OCI-LY3 (cell line): Measurements from ENCODE around the gene DHRSX.

Experiments used
- H2AFZ ChIP-seq: fragments of 200-600, 300-600 bp; shearing (Covaris generic); 2 replicates; pipeline ENCODE4 v1.6.0; 2014; ENCODE audit warnings: antibody characterized with exemption, low read depth, low read length
- H3K27ac ChIP-seq: fragments of 200-600, 300-600 bp; sonication (generic); 2 replicates; pipeline ENCODE4 v1.5.1; 2014; ENCODE audit warnings: mild to moderate bottlenecking, low read length, moderate library complexity, mixed read lengths
- H3K27me3 ChIP-seq: fragments of 200-600, 300-600 bp; sonication (generic); 2 replicates; pipeline ENCODE4 v1.6.1; 2014; ENCODE audit warnings: low read depth, low read length, mixed read lengths
- H3K36me3 ChIP-seq: fragments of 200-600, 300-600 bp; sonication (generic); replicated peaks from 2 replicates; pipeline ENCODE3; 2014; ENCODE audit warnings: low read depth, low read length, mixed read lengths
- H3K4me1 ChIP-seq: fragments of 300-600, 200-600 bp; sonication (generic); 2 replicates; pipeline ENCODE4 v1.6.1; 2014; ENCODE audit warnings: low read length, mixed read lengths
- H3K4me2 ChIP-seq: fragments of 200-600, 300-600 bp; sonication (generic); 2 replicates; pipeline ENCODE4 v1.6.1; 2014; ENCODE audit warnings: low read length, mixed read lengths
- H3K4me3 ChIP-seq: fragments of 300-600, 200-600 bp; sonication (generic); 2 replicates; pipeline ENCODE4 v1.5.1; 2014; ENCODE audit warnings: antibody characterized with exemption, mild to moderate bottlenecking, low read length, moderate library complexity
- H3K79me2 ChIP-seq: fragments of 300-600, 200-600 bp; shearing (Covaris generic); 2 replicates; pipeline ENCODE4 v1.6.1; 2014; ENCODE audit warnings: mild to moderate bottlenecking, low read length, mixed read lengths
- H3K9ac ChIP-seq: fragments of 300-600, 200-600 bp; shearing (Covaris generic); 2 replicates; pipeline ENCODE4 v1.6.0; 2014; ENCODE audit warnings: mild to moderate bottlenecking, low read length, moderate library complexity
- H3K9me3 ChIP-seq: fragments of 200-600, 300-600 bp; shearing (Covaris generic); 2 replicates; pipeline ENCODE4 v1.6.1; 2014; ENCODE audit warnings: low read length, mixed read lengths; ENCODE audit not compliant: insufficient read depth
- H4K20me1 ChIP-seq: fragments of 200-600, 300-600 bp; sonication (generic); 2 replicates; pipeline ENCODE4 v1.6.1; 2016; ENCODE audit warnings: low read length, mixed read lengths; ENCODE audit not compliant: insufficient read depth
- EZH2phosphoT487 ChIP-seq: fragments of 200-600 bp; shearing (Covaris generic); IDR thresholded peaks from 2 replicates; pipeline ENCODE4 v1.6.1; 2018; ENCODE audit warnings: antibody characterized with exemption, mixed run types, low read depth
- TF ChIP-seq, protein P1 (sequence below): fragments of 200-600, 300-600 bp; sonication (generic); IDR thresholded peaks from 2 replicates; pipeline ENCODE4 v1.5.1; 2014; ENCODE audit warnings: antibody characterized with exemption, low read length, low read depth

The DHRSX gene

DNA sequence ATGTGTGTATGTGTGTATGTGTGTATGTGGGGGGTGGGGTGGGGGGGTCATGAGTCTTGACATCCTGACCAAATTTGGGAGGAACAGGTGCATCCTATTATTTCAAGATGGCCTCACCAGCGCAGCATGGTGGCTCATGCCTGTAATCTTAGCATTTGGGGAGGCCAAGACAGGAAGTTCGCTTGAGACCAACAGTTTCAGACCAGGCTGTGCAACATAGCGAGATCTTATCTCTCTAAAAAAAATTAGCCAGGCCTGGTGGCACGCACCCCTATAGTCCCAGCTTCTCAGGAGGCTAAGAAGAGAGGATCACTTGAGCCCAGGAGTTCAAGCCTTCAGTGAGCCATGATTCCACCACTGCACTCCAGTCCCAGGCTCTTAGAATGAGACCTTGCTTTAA lies 47.0 kb upstream of the DHRSX start:
- Histone ChIP-seq H3K9me3 (peaks cover 14% of the 10 kb centered on the region; the same call in 1 of the 2 replicates), H3K4me3 (no peak overlapping the region), H3K27me3 (no peaks in the 10 kb centered on the region), H4K20me1 (no peaks in the 10 kb centered on the region), H3K79me2 (no peaks in the 10 kb centered on the region), H2AFZ (no peak overlapping the region), H3K27ac (no peak overlapping the region), H3K4me1 (no peaks in the 10 kb centered on the region), H3K36me3 (no peaks in the 10 kb centered on the region), H3K4me2 (no peak overlapping the region), H3K9ac (no peak overlapping the region)
- TF ChIP-seq EZH2phosphoT487: no peak

DNA sequence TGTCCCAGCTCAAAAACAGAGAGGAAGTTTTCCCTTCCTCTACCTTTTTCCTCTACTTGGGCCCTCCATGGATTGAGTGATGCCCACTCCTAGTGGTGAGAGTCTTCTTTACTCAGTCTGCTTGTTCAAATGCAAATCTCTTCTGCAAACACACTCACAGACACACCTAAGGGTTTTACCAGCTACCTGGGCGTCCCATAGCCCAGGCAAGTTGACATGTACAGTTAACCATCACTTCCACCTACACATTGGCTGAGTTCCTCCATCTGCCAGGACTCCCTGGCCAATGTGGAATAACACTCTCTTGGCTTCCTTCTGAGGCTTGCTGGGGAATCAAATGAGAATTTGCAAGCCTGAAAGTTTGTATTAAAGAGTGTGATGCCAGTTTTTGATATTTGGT lies 45.7 kb upstream of the DHRSX start:
- no peaks in the 10 kb centered on the region for H4K20me1 ChIP-seq
- no peak overlapping the region for H3K27ac ChIP-seq
- H3K4me2 ChIP-seq: no peak overlapping the region
- H3K79me2 ChIP-seq: no peaks in the 10 kb centered on the region
- H3K4me1 ChIP-seq: no peaks in the 10 kb centered on the region
- H3K4me3 ChIP-seq: no peak overlapping the region
- H3K27me3 ChIP-seq: no peaks in the 10 kb centered on the region
- H3K9me3 ChIP-seq: peaks cover 14% of the 10 kb centered on the region; the same call in 1 of the 2 replicates
- no peak overlapping the region for H3K9ac ChIP-seq
- TF ChIP-seq, protein P1, sequence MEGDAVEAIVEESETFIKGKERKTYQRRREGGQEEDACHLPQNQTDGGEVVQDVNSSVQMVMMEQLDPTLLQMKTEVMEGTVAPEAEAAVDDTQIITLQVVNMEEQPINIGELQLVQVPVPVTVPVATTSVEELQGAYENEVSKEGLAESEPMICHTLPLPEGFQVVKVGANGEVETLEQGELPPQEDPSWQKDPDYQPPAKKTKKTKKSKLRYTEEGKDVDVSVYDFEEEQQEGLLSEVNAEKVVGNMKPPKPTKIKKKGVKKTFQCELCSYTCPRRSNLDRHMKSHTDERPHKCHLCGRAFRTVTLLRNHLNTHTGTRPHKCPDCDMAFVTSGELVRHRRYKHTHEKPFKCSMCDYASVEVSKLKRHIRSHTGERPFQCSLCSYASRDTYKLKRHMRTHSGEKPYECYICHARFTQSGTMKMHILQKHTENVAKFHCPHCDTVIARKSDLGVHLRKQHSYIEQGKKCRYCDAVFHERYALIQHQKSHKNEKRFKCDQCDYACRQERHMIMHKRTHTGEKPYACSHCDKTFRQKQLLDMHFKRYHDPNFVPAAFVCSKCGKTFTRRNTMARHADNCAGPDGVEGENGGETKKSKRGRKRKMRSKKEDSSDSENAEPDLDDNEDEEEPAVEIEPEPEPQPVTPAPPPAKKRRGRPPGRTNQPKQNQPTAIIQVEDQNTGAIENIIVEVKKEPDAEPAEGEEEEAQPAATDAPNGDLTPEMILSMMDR: no peak
- TF ChIP-seq EZH2phosphoT487: no peak
- no peak overlapping the region for H2AFZ ChIP-seq
- no peaks in the 10 kb centered on the region for H3K36me3 ChIP-seq

DNA sequence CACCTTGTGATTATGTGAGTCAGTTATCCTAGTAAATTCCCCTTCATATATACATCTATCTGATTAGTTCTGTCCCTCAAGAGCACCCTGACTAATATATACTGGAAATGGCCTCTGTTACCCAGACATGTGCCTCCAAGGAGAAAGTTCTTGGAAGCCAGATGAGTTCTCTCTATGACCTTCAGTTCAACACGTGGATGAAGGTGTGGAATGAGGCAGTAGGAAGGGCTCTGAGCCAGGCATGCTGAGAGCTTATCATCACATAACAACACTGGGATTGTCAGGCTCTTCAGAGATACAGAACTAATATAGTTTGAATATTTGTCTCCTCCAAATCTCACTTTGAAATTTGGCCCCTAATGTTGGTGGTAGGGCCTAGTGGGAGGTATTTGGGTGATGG lies 44.4 kb upstream of the DHRSX start:
- Histone ChIP-seq H3K4me1 (no peaks in the 10 kb centered on the region), H3K79me2 (no peaks in the 10 kb centered on the region)

DNA sequence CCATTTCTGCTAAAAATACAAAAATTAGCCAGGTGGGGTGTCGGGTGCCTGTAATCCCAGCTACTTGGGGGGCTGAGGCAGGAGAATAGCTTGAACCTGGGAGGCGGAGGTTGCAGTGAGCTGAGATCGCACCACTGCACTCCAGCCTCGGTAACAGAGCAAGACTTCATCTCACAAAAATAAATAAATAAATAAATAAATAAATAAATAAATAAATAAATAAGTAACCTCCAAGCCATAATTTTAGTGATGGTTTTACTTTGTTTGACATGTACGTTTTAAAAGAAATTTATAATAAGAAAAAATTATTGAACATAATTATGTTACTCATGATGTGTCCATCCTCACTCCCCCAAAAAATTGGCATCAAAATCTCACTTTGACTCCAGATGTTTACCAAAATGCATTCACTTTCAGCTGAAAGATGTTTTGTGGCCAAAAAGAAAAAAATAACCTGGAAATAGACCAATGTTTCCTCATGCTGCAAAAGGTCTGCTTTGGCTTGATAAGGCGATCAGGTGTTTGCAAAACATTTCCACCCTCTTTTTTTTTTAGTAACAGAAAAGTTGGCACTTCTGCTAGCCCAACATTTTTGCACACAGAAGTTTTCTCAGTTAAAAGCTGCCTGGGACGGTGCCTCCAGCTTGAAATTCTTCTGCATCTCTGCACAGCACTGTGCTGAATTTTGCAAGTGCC lies 42.2 kb upstream of the DHRSX start:
- no peak overlapping the region for H3K4me3 ChIP-seq
- H3K27me3 ChIP-seq: peaks cover 12% of the 10 kb centered on the region; the same call in 1 of the 2 replicates
- peaks cover 14% of the 10 kb centered on the region; the same call in 1 of the 2 replicates for H3K9me3 ChIP-seq
- H3K36me3 ChIP-seq: no peaks in the 10 kb centered on the region
- H3K79me2 ChIP-seq: no peaks in the 10 kb centered on the region
- no peak for TF ChIP-seq EZH2phosphoT487
- TF ChIP-seq, protein P1: no peak
- H2AFZ ChIP-seq: no peak overlapping the region
- no peaks in the 10 kb centered on the region for H4K20me1 ChIP-seq
- H3K9ac ChIP-seq: no peak overlapping the region
- no peak overlapping the region for H3K27ac ChIP-seq
- no peaks in the 10 kb centered on the region for H3K4me1 ChIP-seq
- H3K4me2 ChIP-seq: no peak overlapping the region

More for the DNA sequence above, 44.4 kb upstream of the DHRSX start:
- Histone ChIP-seq H4K20me1 (no peaks in the 10 kb centered on the region), H3K27ac (no peak overlapping the region), H3K4me2 (no peak overlapping the region), H3K27me3 (no peaks in the 10 kb centered on the region), H2AFZ (no peak overlapping the region), H3K4me3 (no peak overlapping the region), H3K9me3 (peaks cover 14% of the 10 kb centered on the region; the same call in 1 of the 2 replicates), H3K9ac (no peak overlapping the region), H3K36me3 (no peaks in the 10 kb centered on the region)
- TF ChIP-seq, protein P1: no peak
- no peak for TF ChIP-seq EZH2phosphoT487
